ENCODE measurements around the gene SMIM3. TPM values are rescaled to one million over a fixed set of nuclear protein-coding genes. Genes with fewer than 3 reads are reported as not detected.

SMIM3 gene
- total and polyA plus RNA-seq, 8 donors, result 14.0 to 20.1 (median 16.7) TPM

GRCh38 chr5:150774145-150774544, 4.4 kb upstream of the SMIM3 start:
- Histone ChIP-seq H3K9me3 (no peaks in the 10 kb centered on the region), H3K4me1 (peaks cover 5 to 9% of the 10 kb centered on the region in 2 donors), H3K27me3 (no peaks in the 10 kb centered on the region), H3K4me3 (no peak overlapping the region), H3K36me3 (no peaks in the 10 kb centered on the region), H3K27ac (peak overlapping the region in 1 of 2 donors; percentile 2)
- no peak for DNase-seq
- intact Hi-C loops (cut with DNase I), result no loop called here
- TF ChIP-seq CTCF (IDR thresholded peaks at IDR 0.05), result no peak
- ATAC-seq, result no peak

GRCh38 chr5:150777685-150778084, 872 bp upstream of the SMIM3 start:
- ATAC-seq (no peak), DNase-seq (no peak)
- peak overlapping the region; percentile 82 to 85 for H3K27ac ChIP-seq
- H3K4me3 ChIP-seq, result peak overlapping the region in 1 of 2 donors; percentile 59
- no peaks in the 10 kb centered on the region for H3K36me3 ChIP-seq
- no peaks in the 10 kb centered on the region for H3K9me3 ChIP-seq
- no peaks in the 10 kb centered on the region for H3K27me3 ChIP-seq
- intact Hi-C loops (cut with DNase I), result no loop called here
- peaks cover 22 to 44% of the 10 kb centered on the region in 2 donors for H3K4me1 ChIP-seq
- TF ChIP-seq CTCF (IDR thresholded peaks at IDR 0.05), result no peak

- Histone ChIP-seq H3K4me1 (peaks cover 25 to 49% of the 10 kb centered on the region in 2 donors), H3K4me3 (peak overlapping the region; percentile 58 to 59), H3K9me3 (no peaks in the 10 kb centered on the region), H3K27me3 (no peaks in the 10 kb centered on the region), H3K27ac (peak overlapping the region; percentile 82 to 85), H3K36me3 (no peaks in the 10 kb centered on the region)
- ATAC-seq (peak; percentile 21), DNase-seq (no peak)
- TF ChIP-seq CTCF (IDR thresholded peaks at IDR 0.05), result no peak
- intact Hi-C loops (cut with DNase I), result no loop called here
Measured at GRCh38 chr5:150778088-150778516, 455 bp upstream of the SMIM3 start.

- Histone ChIP-seq H3K36me3 (no peaks in the 10 kb centered on the region), H3K9me3 (no peaks in the 10 kb centered on the region), H3K27ac (peak overlapping the region; percentile 82 to 85), H3K27me3 (no peaks in the 10 kb centered on the region), H3K4me1 (peaks cover 31 to 64% of the 10 kb centered on the region in 2 donors), H3K4me3 (peak overlapping the region; percentile 58 to 59)
- no peak for ATAC-seq
- no peak for TF ChIP-seq CTCF (IDR thresholded peaks at IDR 0.05)
- DNase-seq, result no peak
- intact Hi-C loops (cut with DNase I), result no loop called here
Measured at GRCh38 chr5:150779397-150780186, 1.0 kb downstream of the SMIM3 start.

- peak overlapping the region; percentile 74 to 82 for H3K27ac ChIP-seq
- peaks cover 31 to 70% of the 10 kb centered on the region in 2 donors for H3K4me1 ChIP-seq
- no peaks in the 10 kb centered on the region for H3K36me3 ChIP-seq
- ATAC-seq (no peak), DNase-seq (no peak)
- H3K27me3 ChIP-seq, result no peaks in the 10 kb centered on the region
- intact Hi-C loops (cut with DNase I), result no loop called here
- H3K9me3 ChIP-seq, result no peaks in the 10 kb centered on the region
- no peak for TF ChIP-seq CTCF (IDR thresholded peaks at IDR 0.05)
- peak overlapping the region in 1 of 2 donors; percentile 59 for H3K4me3 ChIP-seq
Measured at GRCh38 chr5:150780187-150780692, 1.7 kb downstream of the SMIM3 start.

Data from left lung (tissue), 10 donors.